CD4-positive, alpha-beta T cell treated with Interleukin-4 for 4 hours (primary cell): ENCODE measurements around the gene UQCRC1.

Source experiments
- DNase-seq: peaks from one replicate; pipeline ENCODE4 v3.0.0-alpha.2; 2020

UQCRC1 gene

GRCh38 chr3:48569808-48570450 is 39.5 kb downstream of the UQCRC1 start:
- DNase-seq, result no peak

GRCh38 chr3:48569400-48569799 is 40.0 kb downstream of the UQCRC1 start:
- DNase-seq, result no peak

GRCh38 chr3:48568476-48568875 is 41.0 kb downstream of the UQCRC1 start:
- DNase-seq, result no peak

- DNase-seq, result no peak
Measured at GRCh38 chr3:48567500-48567899, 41.9 kb downstream of the UQCRC1 start.

- DNase-seq, result no peak
Measured at GRCh38 chr3:48567090-48567489, 42.4 kb downstream of the UQCRC1 start.

- no peak for DNase-seq
Measured at GRCh38 chr3:48566401-48566760, 43.1 kb downstream of the UQCRC1 start.

- DNase-seq, result no peak
Measured at GRCh38 chr3:48565591-48566400, 43.6 kb downstream of the UQCRC1 start.

- no peak for DNase-seq
Measured at GRCh38 chr3:48565186-48565585, 44.3 kb downstream of the UQCRC1 start.

GRCh38 chr3:48564667-48565066 is 44.8 kb downstream of the UQCRC1 start:
- DNase-seq, result no peak

- peak; percentile 57 for DNase-seq
Measured at GRCh38 chr3:48564022-48564421, 45.4 kb downstream of the UQCRC1 start.

- no peak for DNase-seq
Measured at GRCh38 chr3:48563382-48563918, 46.0 kb downstream of the UQCRC1 start, which contains the start of gene UCN2. TSS of gene UCN2 (minus strand) at chr3:48563781. CDS start at chr3:48563124, 657 bp downstream.

GRCh38 chr3:48562367-48563095 is 46.9 kb downstream of the UQCRC1 start:
- no peak for DNase-seq

GRCh38 chr3:48561045-48561736 is 48.3 kb downstream of the UQCRC1 start:
- DNase-seq, result no peak

GRCh38 chr3:48560648-48561018 is 48.8 kb downstream of the UQCRC1 start:
- no peak for DNase-seq

GRCh38 chr3:48558493-48559134 is 50.8 kb downstream of the UQCRC1 start:
- DNase-seq, result peak; percentile 19

- peak; percentile 99 for DNase-seq
Measured at GRCh38 chr3:48556796-48557626, 52.4 kb downstream of the UQCRC1 start, which contains the start of gene PFKFB4. TSS of gene PFKFB4 (minus strand) at chr3:48556803. CDS start at chr3:48556777, 26 bp downstream.

- no peak for DNase-seq
Measured at GRCh38 chr3:48555949-48556795, 53.3 kb downstream of the UQCRC1 start.

GRCh38 chr3:48555231-48555948 is 54.1 kb downstream of the UQCRC1 start:
- DNase-seq, result no peak
